GM12878 (cell line): Measurements from ENCODE around the gene ITGA3. TPM values are rescaled to one million over a fixed set of nuclear protein-coding genes. Genes with fewer than 3 reads are reported as not detected.

Experiments used
- BACH1 ChIP-seq: fragments of 450-650 bp; IDR thresholded peaks from 2 replicates; pipeline ENCODE4 v1.6.1; 2017; ENCODE audit warnings: mild to moderate bottlenecking, borderline replicate concordance
- KDM1A ChIP-seq: fragments of 200-600 bp; sonication (generic); IDR thresholded peaks from 2 replicates; pipeline ENCODE4 v1.6.1; 2016; ENCODE audit warnings: borderline replicate concordance
- POLR2AphosphoS5 ChIP-seq: IDR thresholded peaks from 2 replicates; pipeline ENCODE4 v1.6.1; 2011; ENCODE audit warnings: mild to moderate bottlenecking, low read length, inconsistent platforms
- YBX1 ChIP-seq: fragments of 450-650 bp; IDR thresholded peaks from 2 replicates; pipeline ENCODE4 v1.6.1; 2016; ENCODE audit warnings: antibody characterized with exemption
- ZNF384 ChIP-seq: IDR thresholded peaks from 2 replicates; pipeline ENCODE4 v1.6.1; 2012; ENCODE audit warnings: low read depth, mild to moderate bottlenecking, low read length, improper control_type of control experiment, borderline replicate concordance
- polyA plus RNA-seq, 11 experiments: library from polyadenylated mRNA; depleted of rRNA in 4 of 11; unstranded in 6 of 11; stranded (reverse) in 5 of 11; fragments of >200 nt; fragmentation: Nextera tagmentation in 4 of 11; fragmentation: Illumina TruSeq in 1 of 11; extraction: Ambion mirVana in 4 of 11; extraction: Trizol in 1 of 11; gene quantifications; 1 replicate in 1 of 11; 2 replicates in 10 of 11; pipeline versions ENCODE4 v1.2.1 to v1.2.3, GENCODE V29; 2011 to 2016; ENCODE audit warnings: inconsistent platforms in 2 of 11, missing spikeins in 2 of 11, low read depth in 1 of 11
- total RNA-seq, 4 experiments: library from RNA; depleted of rRNA in 3 of 4; stranded (reverse); fragments of >200 nt in 3 of 4; fragmentation: Illumina TruSeq in 1 of 4; extraction: Trizol in 1 of 4; gene quantifications; 2 replicates each; pipeline versions ENCODE4 v1.2.1 to v1.2.3, GENCODE V29; 2013 to 2021
- TF ChIP-seq, protein P1 (sequence below): fragments of 450-650 bp; conservative IDR thresholded peaks from 2 replicates; pipeline ENCODE4 v1.6.1; 2017; ENCODE audit warnings: mild to moderate bottlenecking, moderate library complexity
- TF ChIP-seq, protein P2 (sequence below): fragments of 450-650 bp; formaldehyde crosslinking; IDR thresholded peaks from 2 replicates; pipeline ENCODE4 v1.4.0; 2022; ENCODE audit warnings: mild to moderate bottlenecking, moderate library complexity
- TF ChIP-seq, protein P3 (sequence below): fragments of 450-650 bp; IDR thresholded peaks from 2 replicates; pipeline ENCODE4 v1.6.1; 2017; ENCODE audit warnings: mild to moderate bottlenecking, low read depth, inconsistent platforms; ENCODE audit not compliant: poor library complexity, severe bottlenecking

The ITGA3 gene
- total and polyA plus RNA-seq, 10 of the 15 experiments (the other 5 are each of a cell fraction or from before 2014, with no cell fraction given) = 0.29 to 13.4 (median 6.6) TPM

DNA sequence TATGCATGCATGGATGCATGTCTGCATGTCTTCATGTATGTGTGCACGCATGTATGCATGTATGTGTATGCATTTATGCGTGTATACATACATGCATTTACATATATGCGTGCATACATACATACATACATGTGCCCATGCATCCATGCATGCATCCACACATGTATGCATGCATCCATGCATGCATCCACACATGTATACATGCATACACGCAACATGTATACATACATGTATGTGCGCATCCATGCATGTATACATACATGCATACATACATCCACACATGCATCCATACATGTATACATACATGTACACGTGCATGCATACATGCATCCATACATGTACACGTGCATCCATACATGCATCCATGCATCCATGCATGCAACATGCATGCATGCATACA lies 31.1 kb upstream of the ITGA3 start (continued):
- TF ChIP-seq, protein P1, sequence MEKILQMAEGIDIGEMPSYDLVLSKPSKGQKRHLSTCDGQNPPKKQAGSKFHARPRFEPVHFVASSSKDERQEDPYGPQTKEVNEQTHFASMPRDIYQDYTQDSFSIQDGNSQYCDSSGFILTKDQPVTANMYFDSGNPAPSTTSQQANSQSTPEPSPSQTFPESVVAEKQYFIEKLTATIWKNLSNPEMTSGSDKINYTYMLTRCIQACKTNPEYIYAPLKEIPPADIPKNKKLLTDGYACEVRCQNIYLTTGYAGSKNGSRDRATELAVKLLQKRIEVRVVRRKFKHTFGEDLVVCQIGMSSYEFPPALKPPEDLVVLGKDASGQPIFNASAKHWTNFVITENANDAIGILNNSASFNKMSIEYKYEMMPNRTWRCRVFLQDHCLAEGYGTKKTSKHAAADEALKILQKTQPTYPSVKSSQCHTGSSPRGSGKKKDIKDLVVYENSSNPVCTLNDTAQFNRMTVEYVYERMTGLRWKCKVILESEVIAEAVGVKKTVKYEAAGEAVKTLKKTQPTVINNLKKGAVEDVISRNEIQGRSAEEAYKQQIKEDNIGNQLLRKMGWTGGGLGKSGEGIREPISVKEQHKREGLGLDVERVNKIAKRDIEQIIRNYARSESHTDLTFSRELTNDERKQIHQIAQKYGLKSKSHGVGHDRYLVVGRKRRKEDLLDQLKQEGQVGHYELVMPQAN = no peak
- TF ChIP-seq KDM1A = no peak
- TF ChIP-seq, protein P2, sequence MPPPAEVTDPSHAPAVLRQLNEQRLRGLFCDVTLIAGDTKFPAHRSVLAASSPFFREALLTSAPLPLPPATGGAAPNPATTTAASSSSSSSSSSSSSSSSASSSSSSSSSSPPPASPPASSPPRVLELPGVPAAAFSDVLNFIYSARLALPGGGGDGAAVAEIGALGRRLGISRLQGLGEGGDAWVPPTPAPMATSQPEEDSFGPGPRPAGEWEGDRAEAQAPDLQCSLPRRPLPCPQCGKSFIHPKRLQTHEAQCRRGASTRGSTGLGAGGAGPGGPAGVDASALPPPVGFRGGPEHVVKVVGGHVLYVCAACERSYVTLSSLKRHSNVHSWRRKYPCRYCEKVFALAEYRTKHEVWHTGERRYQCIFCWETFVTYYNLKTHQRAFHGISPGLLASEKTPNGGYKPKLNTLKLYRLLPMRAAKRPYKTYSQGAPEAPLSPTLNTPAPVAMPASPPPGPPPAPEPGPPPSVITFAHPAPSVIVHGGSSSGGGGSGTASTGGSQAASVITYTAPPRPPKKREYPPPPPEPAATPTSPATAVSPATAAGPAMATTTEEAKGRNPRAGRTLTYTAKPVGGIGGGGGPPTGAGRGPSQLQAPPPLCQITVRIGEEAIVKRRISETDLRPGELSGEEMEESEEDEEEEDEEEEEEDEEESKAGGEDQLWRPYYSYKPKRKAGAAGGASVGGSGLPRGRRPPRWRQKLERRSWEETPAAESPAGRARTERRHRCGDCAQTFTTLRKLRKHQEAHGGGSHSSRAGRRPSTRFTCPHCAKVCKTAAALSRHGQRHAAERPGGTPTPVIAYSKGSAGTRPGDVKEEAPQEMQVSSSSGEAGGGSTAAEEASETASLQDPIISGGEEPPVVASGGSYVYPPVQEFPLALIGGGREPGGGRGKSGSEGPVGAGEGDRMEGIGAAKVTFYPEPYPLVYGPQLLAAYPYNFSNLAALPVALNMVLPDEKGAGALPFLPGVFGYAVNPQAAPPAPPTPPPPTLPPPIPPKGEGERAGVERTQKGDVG (CRISPR knock-in tag) = no peak
- TF ChIP-seq ZNF384 = no peak
- TF ChIP-seq POLR2AphosphoS5 = no peak
- no peak for TF ChIP-seq BACH1
- TF ChIP-seq, protein P3, sequence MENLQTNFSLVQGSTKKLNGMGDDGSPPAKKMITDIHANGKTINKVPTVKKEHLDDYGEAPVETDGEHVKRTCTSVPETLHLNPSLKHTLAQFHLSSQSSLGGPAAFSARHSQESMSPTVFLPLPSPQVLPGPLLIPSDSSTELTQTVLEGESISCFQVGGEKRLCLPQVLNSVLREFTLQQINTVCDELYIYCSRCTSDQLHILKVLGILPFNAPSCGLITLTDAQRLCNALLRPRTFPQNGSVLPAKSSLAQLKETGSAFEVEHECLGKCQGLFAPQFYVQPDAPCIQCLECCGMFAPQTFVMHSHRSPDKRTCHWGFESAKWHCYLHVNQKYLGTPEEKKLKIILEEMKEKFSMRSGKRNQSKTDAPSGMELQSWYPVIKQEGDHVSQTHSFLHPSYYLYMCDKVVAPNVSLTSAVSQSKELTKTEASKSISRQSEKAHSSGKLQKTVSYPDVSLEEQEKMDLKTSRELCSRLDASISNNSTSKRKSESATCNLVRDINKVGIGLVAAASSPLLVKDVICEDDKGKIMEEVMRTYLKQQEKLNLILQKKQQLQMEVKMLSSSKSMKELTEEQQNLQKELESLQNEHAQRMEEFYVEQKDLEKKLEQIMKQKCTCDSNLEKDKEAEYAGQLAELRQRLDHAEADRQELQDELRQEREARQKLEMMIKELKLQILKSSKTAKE = no peak
- no peak for TF ChIP-seq YBX1
